Stomach (tissue), 19 donors: ENCODE measurements around the gene TLR9. TPM values are rescaled to one million over a fixed set of nuclear protein-coding genes. Genes with fewer than 3 reads are reported as not detected.
A peak's percentile ranks its signal among the peaks of the same experiment; 100 is the strongest.
"Not testable (repeated sequence)": the region's sequence is repeated elsewhere in the genome, so short reads cannot be mapped to it uniquely, and the experiment has no call there.

Source experiments
- DNase-seq, 2 donors: peaks; one replicate each; pipeline versions ENCODE4 v3.0.0 to v3.0.0-alpha.2; 2013 to 2019
- H3K27ac ChIP-seq, 5 donors: fragments of 200-600 bp in 4 of 5; sonication (generic) in 4 of 5; one replicate each; pipeline ENCODE4 v1.5.1; 2013 to 2019; ENCODE audit warnings: mild to moderate bottlenecking in 1 of 5, moderate library complexity in 1 of 5
- H3K27me3 ChIP-seq, 3 donors: fragments of 200-600 bp; sonication (generic); one replicate each; pipeline ENCODE4 v1.5.1; 2017 to 2019; ENCODE audit warnings: mixed run types in 1 of 3
- H3K36me3 ChIP-seq, 4 donors: fragments of 200-600 bp; sonication (generic); 1 replicate in 3 of 4; 2 replicates in 1 of 4; pipeline ENCODE4 v1.5.1; 2016 to 2019
- H3K4me1 ChIP-seq, 4 donors: fragments of 200-600 bp; sonication (generic); one replicate each; pipeline ENCODE4 v1.5.1; 2016 to 2019
- H3K4me3 ChIP-seq, 4 donors: fragments of 200-600 bp; sonication (generic) in 3 of 4; one replicate each; pipeline ENCODE4 v1.5.1; 2016 to 2019; ENCODE audit warnings: mild to moderate bottlenecking in 1 of 4
- H3K9me3 ChIP-seq, 4 donors: fragments of 200-600 bp; sonication (generic); one replicate each; pipeline ENCODE4 v1.5.1; 2016 to 2019
- CTCF ChIP-seq, 7 experiments: fragments of 450-650 bp in 4 of 7; fragments of 200-600 bp in 3 of 7; sonication (generic) in 3 of 7; IDR thresholded peaks; one replicate each; pipeline ENCODE4 v1.5.1; 2016 to 2019; ENCODE audit warnings: antibody characterized with exemption in 7 of 7, control low read depth in 2 of 7, mild to moderate bottlenecking in 1 of 7
- EP300 ChIP-seq: sonication (generic); formaldehyde crosslinking; IDR thresholded peaks from one replicate; pipeline ENCODE4 v1.6.1; 2017; ENCODE audit warnings: antibody characterized with exemption
- POLR2A ChIP-seq, 4 donors: fragments of 450-650 bp; IDR thresholded peaks; one replicate each; pipeline ENCODE4 v1.6.1; 2016; ENCODE audit warnings: antibody characterized with exemption in 4 of 4, control low read depth in 2 of 4, mild to moderate bottlenecking in 1 of 4, moderate library complexity in 1 of 4
- POLR2AphosphoS5 ChIP-seq, 3 donors: sonication (generic); formaldehyde crosslinking; IDR thresholded peaks; one replicate each; pipeline ENCODE4 v1.6.1; 2016; ENCODE audit warnings: antibody characterized with exemption in 3 of 3
- WGBS, 5 donors: extraction: QIAGEN DNeasy Blood & Tissue Kit in 3 of 5; methylation state at CpG; one replicate each; pipeline versions ENCODE4 v1.1.5 to v1.1.7; 2013 to 2018; 5-methylcytosine and 5-hydroxymethylcytosine counted together
- intact Hi-C: fragments of 100-400 bp; cut with DNase I; formaldehyde crosslinking; loops from one replicate; pipeline ENCODE4 v1.15.1; 2023; ENCODE audit warnings: low total_unique reads
- long read RNA-seq, 10 donors: transcript quantifications; one replicate each; lab custom pipeline, GENCODE V29; 2026
- polyA plus RNA-seq, 3 donors: library from polyadenylated mRNA; stranded (reverse); fragments of 200-250 nt; gene quantifications; one replicate each; pipeline ENCODE4 v1.2.3, GENCODE V29; 2013
- total RNA-seq, 5 donors: library from RNA; depleted of rRNA; stranded (reverse); fragments of >200 nt; gene quantifications; one replicate each; pipeline versions ENCODE4 v1.1.0 to v1.2.3, GENCODE V29; 2014 to 2016
- donor health status: healthy with polysubstance abuse.
- donor health status: Bipolar disorder and iron deficiency.
- donor health status: healthy.

The TLR9 gene
- not detected for total RNA-seq
- under 1 TPM in 1 of 3 donors, not detected in 2; 0.18 TPM for polyA plus RNA-seq
- long read RNA-seq, donor 1 = 0 reads
- long read RNA-seq, donor 2 = 0 reads
- long read RNA-seq, donor 3 = 0 reads
- long read RNA-seq, donor 4 = 0 reads
- long read RNA-seq, donor 5 = 0 reads
- long read RNA-seq, donor 6 = 0 reads
- long read RNA-seq, donor 7 = 0 reads
- long read RNA-seq, donor 8 = 0 reads
- long read RNA-seq, donor 9 = 0 reads
- long read RNA-seq, donor 10 = 0 reads

DNA sequence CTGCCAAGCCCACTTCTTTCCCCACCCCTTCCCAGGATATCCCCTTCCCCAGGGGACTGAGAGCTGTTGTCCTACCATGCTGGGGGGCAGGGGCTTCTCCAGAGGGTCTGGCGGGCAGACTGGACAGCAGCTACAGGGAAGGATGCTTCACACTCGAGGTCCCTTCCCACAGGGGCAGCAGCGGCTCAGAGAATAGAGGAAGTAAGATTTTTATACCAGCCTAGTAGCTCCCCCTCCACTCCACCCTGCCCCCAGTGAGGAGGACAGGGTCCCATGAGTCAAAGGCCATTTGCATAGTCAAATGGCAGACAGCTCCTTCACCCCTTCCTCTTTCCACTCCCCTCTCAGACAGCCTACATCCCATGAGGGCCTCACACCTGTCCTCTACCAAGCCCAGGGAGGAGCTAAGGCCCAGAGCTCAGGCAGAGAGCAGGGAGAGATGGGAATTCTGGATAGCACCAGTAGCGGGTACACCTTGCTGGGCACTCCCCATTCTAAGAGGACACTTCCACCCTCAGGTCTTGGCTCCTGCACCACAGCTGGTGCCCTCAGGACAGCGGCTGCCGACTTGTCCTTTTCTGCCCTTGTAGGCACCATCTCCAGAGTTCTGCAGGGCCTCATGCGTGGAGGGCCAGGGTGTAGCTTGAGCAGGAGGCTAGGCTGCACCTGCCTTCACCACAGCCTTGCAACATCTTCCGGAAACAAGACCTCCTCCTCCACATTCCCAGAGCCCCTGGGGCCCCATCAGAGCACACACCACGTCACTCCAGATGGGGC lies at the start of gene TLR9:
Gene TLR9 (minus strand): TSS at position 194 of the 777 bp plus-strand sequence. CDS start 116 bp downstream, at position 78.
- TF ChIP-seq POLR2A (IDR thresholded peaks at IDR 0.05) (no peak), CTCF (IDR thresholded peaks at IDR 0.05) (no peak), EP300 (no peak), POLR2AphosphoS5 (IDR thresholded peaks at IDR 0.05) (no peak)
- Histone ChIP-seq H3K4me1 (peaks cover 1 to 22% (median 9%) of the 10 kb centered on the region in 4 donors), H3K27me3 (no peaks in the 10 kb centered on the region), H3K27ac (peak within 1 kb of the TSS in 1 of 5 donors; percentile 42), H3K4me3 (no peak within 1 kb of the TSS), H3K9me3 (no peaks in the 10 kb centered on the region), H3K36me3 (peaks cover 26 to 41% (median 36%) of the 10 kb centered on the region in 4 donors)
- 67 to 72% (median 70%) methylated on average over 9 of the region's 9 CpGs for WGBS, 5 donors
- peak in 1 of 2 donors; percentile 42 for DNase-seq
- intact Hi-C loops = no loop called here

DNA sequence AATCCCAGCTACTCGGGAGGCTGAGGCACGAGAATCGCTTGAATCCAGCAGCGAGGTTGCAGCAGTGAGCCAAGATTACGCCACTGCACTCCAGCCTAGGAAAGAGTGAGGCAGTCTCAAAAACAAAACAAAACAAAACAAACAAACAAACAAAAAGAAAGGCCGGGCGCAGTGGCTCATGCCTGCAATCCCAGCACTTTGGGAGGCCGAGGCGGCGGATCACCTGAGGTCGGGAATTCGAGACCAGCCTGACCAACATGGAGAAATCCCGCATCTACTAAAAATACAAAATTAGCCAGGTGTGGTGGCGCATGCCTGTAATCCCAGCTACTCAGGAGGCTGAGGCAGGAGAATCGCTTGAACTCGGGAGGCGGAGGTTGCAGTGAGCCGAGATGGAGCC lies 49.3 kb upstream of the TLR9 start:
- intact Hi-C loops, H3K27me3 ChIP-seq, DNase-seq, H3K9me3 ChIP-seq: not testable (repeated sequence)
- Histone ChIP-seq H3K4me3 (peak overlapping the region in 1 of 4 donors; percentile 93), H3K27ac (peak overlapping the region in 4 of 5 donors; percentile 97 to 98 (median 98)), H3K4me1 (peaks cover 64 to 85% (median 75%) of the 10 kb centered on the region in 4 donors), H3K36me3 (peaks cover 0 to 24% (median 19%) of the 10 kb centered on the region in 4 donors)
- 83 to 92% (median 90%) methylated on average over 18 of the region's 18 CpGs for WGBS, 5 donors

DNA sequence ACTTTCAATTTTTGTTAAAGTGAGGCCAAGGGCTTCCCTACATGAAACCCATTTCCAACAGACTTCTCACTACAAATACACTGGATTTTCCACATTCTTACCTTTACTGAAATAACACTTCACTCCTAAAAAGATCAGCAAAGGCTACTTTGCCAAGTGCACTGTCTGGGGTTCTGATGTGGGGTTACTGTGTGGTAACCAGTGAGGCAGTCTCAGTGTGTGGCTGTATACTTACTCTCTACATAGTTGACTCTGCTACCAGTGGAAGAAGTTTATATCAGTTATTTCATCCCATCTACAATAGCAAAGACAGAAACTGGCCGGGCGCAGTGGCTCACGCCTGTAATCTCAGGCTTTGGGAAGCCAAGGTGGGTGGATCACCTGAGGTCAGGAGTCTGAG lies 47.4 kb upstream of the TLR9 start:
- H3K9me3 ChIP-seq = no peaks in the 10 kb centered on the region
- H3K27ac ChIP-seq = peak overlapping the region in 3 of 5 donors; percentile 27 to 64 (median 46)
- intact Hi-C loops = no loop called here
- TF ChIP-seq POLR2AphosphoS5 (IDR thresholded peaks at IDR 0.05) = no peak
- TF ChIP-seq CTCF (IDR thresholded peaks at IDR 0.05) = no peak
- TF ChIP-seq POLR2A (IDR thresholded peaks at IDR 0.05) = no peak
- no peak for TF ChIP-seq EP300
- peaks cover 58 to 95% (median 74%) of the 10 kb centered on the region in 4 donors for H3K4me1 ChIP-seq
- DNase-seq = no peak
- no peaks in the 10 kb centered on the region for H3K27me3 ChIP-seq
- H3K36me3 ChIP-seq = peaks cover 14 to 42% (median 39%) of the 10 kb centered on the region in 4 donors
- 51 to 85% (median 68%) methylated on average over 3 of the region's 3 CpGs for WGBS, 5 donors
- H3K4me3 ChIP-seq = no peak overlapping the region

DNA sequence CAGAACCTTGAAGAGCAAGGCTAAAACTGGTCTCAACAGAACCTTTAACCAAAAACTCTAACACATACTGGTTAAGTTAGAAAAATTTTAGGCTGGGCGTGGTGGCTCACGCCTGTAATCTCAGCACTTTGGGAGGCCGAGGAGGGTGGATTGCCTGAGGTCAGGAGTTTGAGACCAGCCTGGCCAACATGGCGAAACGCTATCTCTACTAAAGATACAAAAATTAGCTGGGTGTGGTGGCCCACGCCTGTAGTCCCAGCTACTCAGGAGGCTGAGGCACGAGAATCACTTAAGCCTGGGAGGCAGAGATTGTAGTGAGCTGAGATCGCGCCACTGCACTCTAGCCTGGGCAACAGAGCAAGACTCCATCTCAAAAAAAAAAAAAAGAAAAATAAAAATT lies 46.7 kb upstream of the TLR9 start:
- intact Hi-C loops, H3K27me3 ChIP-seq, DNase-seq, H3K9me3 ChIP-seq: not testable (repeated sequence)
- WGBS, 5 donors = 71 to 87% (median 81%) methylated on average over 9 of the region's 9 CpGs
- Histone ChIP-seq H3K27ac (peak overlapping the region in 3 of 5 donors; percentile 47 to 64 (median 58)), H3K36me3 (peaks cover 21 to 49% (median 45%) of the 10 kb centered on the region in 4 donors), H3K4me3 (peak overlapping the region in 1 of 4 donors; percentile 15), H3K4me1 (peaks cover 58 to 100% (median 73%) of the 10 kb centered on the region in 4 donors)

DNA sequence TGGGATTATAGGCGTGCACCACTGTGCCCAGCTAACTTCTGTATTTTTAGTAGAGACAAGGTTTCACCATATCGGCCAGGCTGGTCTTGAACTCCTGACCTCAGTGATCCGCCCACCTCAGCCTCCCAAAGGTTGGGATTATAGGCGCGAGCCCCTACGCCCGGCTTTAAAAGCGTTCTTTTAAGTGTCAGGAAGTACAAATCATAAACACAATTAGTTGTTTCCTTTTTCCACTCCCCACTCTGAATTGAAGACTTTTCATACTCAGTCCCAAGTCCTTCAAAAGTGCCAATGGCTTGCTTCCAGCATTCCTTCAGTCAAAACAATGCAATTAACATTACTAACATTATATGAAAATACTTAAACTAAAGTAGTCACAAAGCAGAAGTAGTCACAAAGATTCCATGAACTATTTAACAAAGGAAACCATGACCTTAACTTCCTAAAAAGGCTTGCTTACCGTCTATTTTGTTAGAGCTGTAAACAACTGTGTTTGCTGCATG lies 44.9 kb upstream of the TLR9 start:
- DNase-seq = peak in 1 of 2 donors; percentile 34
- intact Hi-C loops = no loop called here
- WGBS, 5 donors = 24 to 45% (median 38%) methylated on average over 9 of the region's 9 CpGs

More for the DNA sequence above, 44.9 kb upstream of the TLR9 start:
- Histone ChIP-seq H3K27me3 (no peaks in the 10 kb centered on the region), H3K27ac (peak overlapping the region in 3 of 5 donors; percentile 47 to 64 (median 58)), H3K9me3 (no peaks in the 10 kb centered on the region), H3K4me3 (no peak overlapping the region), H3K4me1 (peaks cover 43 to 88% (median 56%) of the 10 kb centered on the region in 4 donors), H3K36me3 (peaks cover 39 to 67% (median 64%) of the 10 kb centered on the region in 4 donors)
- no peak for TF ChIP-seq CTCF (IDR thresholded peaks at IDR 0.05)
- TF ChIP-seq EP300 = no peak
- no peak for TF ChIP-seq POLR2A (IDR thresholded peaks at IDR 0.05)
- no peak for TF ChIP-seq POLR2AphosphoS5 (IDR thresholded peaks at IDR 0.05)
